H1 (cell line): Measurements from ENCODE around the gene RNF151. TPM values are rescaled to one million over a fixed set of nuclear protein-coding genes. Genes with fewer than 3 reads are reported as not detected.

Source experiments
- ASH2L ChIP-seq: fragments of 200-600, 300-600 bp; sonication (generic); IDR thresholded peaks from one replicate; pipeline ENCODE4 v1.7.1; 2017; ENCODE audit warnings: low read length
- BACH1 ChIP-seq: IDR thresholded peaks from 2 replicates; pipeline ENCODE4 v1.6.1; 2012; ENCODE audit warnings: low read length, improper control_type of control experiment
- CEBPB ChIP-seq: IDR thresholded peaks from 2 replicates; pipeline ENCODE4 v1.6.1; 2012; ENCODE audit warnings: low read depth, low read length
- CHD2 ChIP-seq: IDR thresholded peaks from 2 replicates; pipeline ENCODE4 v1.6.1; 2012; ENCODE audit warnings: low read length, improper control_type of control experiment
- EZH2 ChIP-seq: fragments of 200-600 bp; sonication (generic); IDR thresholded peaks from 2 replicates; pipeline ENCODE4 v1.7.1; 2012; ENCODE audit warnings: low read depth, mild to moderate bottlenecking, moderate library complexity, low read length, inconsistent platforms; ENCODE audit not compliant: severe bottlenecking
- GTF2F1 ChIP-seq: IDR thresholded peaks from 2 replicates; pipeline ENCODE4 v1.6.1; 2012; ENCODE audit warnings: low read depth, low read length, improper control_type of control experiment, borderline replicate concordance
- HDAC2 ChIP-seq, 2 experiments: fragments of 300-600 bp in 1 of 2; sonication (generic) in 1 of 2; IDR thresholded peaks; 2 replicates each; pipeline ENCODE4 v1.6.1; 2011 to 2012; ENCODE audit warnings: low read depth in 2 of 2, low read length in 2 of 2, mild to moderate bottlenecking in 2 of 2, moderate library complexity in 2 of 2, borderline replicate concordance in 1 of 2, inconsistent platforms in 1 of 2
- KDM1A ChIP-seq: fragments of 200-600, 300-600 bp; sonication (generic); IDR thresholded peaks from 2 replicates; pipeline ENCODE4 v1.7.1; 2016; ENCODE audit warnings: mild to moderate bottlenecking, low read length, borderline replicate concordance
- POLR2A ChIP-seq, 2 experiments: IDR thresholded peaks; 1 replicate in 1 of 2; 2 replicates in 1 of 2; pipeline ENCODE4 v1.6.1; 2011; ENCODE audit warnings: low read depth in 2 of 2, low read length in 2 of 2, mild to moderate bottlenecking in 2 of 2; ENCODE audit errors: control extremely low read depth in 1 of 2
- POU5F1 ChIP-seq: IDR thresholded peaks from 2 replicates; pipeline ENCODE4 v1.6.1; 2011; ENCODE audit warnings: low read depth, mild to moderate bottlenecking, low read length, moderate library complexity
- SP2 ChIP-seq: IDR thresholded peaks from 2 replicates; pipeline ENCODE4 v1.6.1; 2012; ENCODE audit warnings: mild to moderate bottlenecking, low read length, inconsistent platforms
- SP4 ChIP-seq: IDR thresholded peaks from 2 replicates; pipeline ENCODE4 v1.6.1; 2012; ENCODE audit warnings: low read length, inconsistent platforms
- TBP ChIP-seq: IDR thresholded peaks from 2 replicates; pipeline ENCODE4 v1.6.1; 2011; ENCODE audit warnings: low read depth, low read length, improper control_type of control experiment
- TCF12 ChIP-seq: IDR thresholded peaks from 2 replicates; pipeline ENCODE4 v1.6.1; 2011; ENCODE audit warnings: low read depth, mild to moderate bottlenecking, low read length
- polyA plus RNA-seq, 7 experiments: library from polyadenylated mRNA; depleted of rRNA in 3 of 7; stranded (reverse) in 5 of 7; unstranded in 2 of 7; fragments of >200 nt in 5 of 7; fragments of 200-250 nt in 2 of 7; gene quantifications; 1 replicate in 5 of 7; 2 replicates in 1 of 7; 4 replicates in 1 of 7; pipeline versions ENCODE4 v1.2.1 to v1.2.3, GENCODE V29; 2011 to 2013; ENCODE audit warnings: missing spikeins in 2 of 7, mixed read lengths in 2 of 7
- total RNA-seq: library from RNA; stranded (reverse); fragmentation: NEBNext Ultra II Directional; extraction: Animal tissue kit (Norgen Biotek cat#: 25700); gene quantifications from 2 replicates; pipeline ENCODE4 v1.2.1, GENCODE V29; 2021

The RNF151 gene
- total and polyA plus RNA-seq, 2 of the 8 experiments (the other 6 are each of a cell fraction or from before 2014, with no cell fraction given): not detected

DNA sequence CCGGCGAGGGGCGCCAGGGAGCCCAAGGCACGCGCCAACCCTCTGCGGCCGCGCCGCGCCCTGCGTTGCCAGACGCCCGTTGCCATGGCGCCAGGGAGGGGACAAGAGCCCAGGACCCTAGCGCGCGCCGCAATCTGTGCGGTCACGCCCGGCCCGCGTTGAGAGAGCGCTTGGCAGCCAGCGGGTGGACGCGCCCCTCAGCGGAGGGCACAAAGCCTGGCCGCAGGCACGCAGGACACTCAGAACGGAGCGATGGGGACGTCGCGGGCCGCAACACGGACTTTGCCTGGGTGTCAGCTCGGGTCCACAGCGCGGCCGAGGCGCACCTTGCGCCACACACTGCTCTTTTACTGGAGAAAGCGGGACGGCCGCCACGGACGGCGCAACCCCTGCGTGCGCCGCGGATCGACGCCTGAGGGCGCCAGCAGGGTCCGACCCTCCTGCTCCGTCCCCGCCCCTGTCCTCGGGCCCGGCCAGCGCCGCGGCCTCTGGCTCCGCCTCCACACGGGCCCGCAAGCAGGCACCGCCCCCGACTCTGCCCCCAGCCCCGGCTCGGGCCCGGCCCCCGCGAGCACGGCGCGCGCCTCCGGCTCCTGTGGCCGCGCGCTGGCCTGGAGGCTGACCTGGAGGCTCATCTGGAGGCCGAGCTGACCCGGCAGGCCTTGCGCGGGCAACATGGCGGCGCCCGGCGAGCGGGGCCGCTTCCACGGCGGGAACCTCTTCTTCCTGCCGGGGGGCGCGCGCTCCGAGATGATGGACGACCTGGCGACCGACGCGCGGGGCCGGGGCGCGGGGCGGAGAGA is 17.1 kb downstream of the RNF151 start, which contains the start of gene GFER (continued):
- TF ChIP-seq SP4 (no peak), CEBPB (no peak), TBP (peak; percentile 67; the same call in 1 of the 2 replicates), POU5F1 (no peak), TCF12 (no peak), POLR2A (IDR thresholded peaks at IDR 0.05; ENCODE audit: control extremely low read depth in 1 of 2, low read depth in 2 of 2, low read length in 2 of 2) (peak in 1 of 2 experiments; percentile 93; a peak in 2 of 3 replicates), ASH2L (peak; percentile 74), BACH1 (peak; percentile 38; the same call in 1 of the 2 replicates), SP2 (no peak), KDM1A (no peak), HDAC2 (IDR thresholded peaks at IDR 0.05; ENCODE audit: borderline replicate concordance in 1 of 2, low read depth in 2 of 2, low read length in 2 of 2) (peak in 1 of 2 experiments; percentile 81; a peak in 3 of 4 replicates), CHD2 (no peak), GTF2F1 (no peak), EZH2 (no peak)
